H9 (cell line): Measurements from ENCODE around the gene EVC. TPM values are rescaled to one million over a fixed set of nuclear protein-coding genes. Genes with fewer than 3 reads are reported as not detected.

Experiments used
- DNase-seq: peaks from one replicate; pipeline ENCODE4 v3.0.0-alpha.2; 2017
- H2AFZ ChIP-seq: one replicate; pipeline ENCODE4 v1.6.1; 2013; ENCODE audit warnings: mild to moderate bottlenecking, low read length, control low read depth, moderate library complexity
- H2AK5ac ChIP-seq: 2 replicates; pipeline ENCODE4 v1.6.1; 2013; ENCODE audit warnings: low read length, control low read depth, mixed read lengths; ENCODE audit not compliant: insufficient read length
- H2BK120ac ChIP-seq: one replicate; pipeline ENCODE4 v1.6.1; 2013; ENCODE audit warnings: low read depth, mild to moderate bottlenecking, low read length, control low read depth, inconsistent platforms; ENCODE audit not compliant: poor library complexity, severe bottlenecking
- H2BK12ac ChIP-seq: 2 replicates; pipeline ENCODE4 v1.6.1; 2013; ENCODE audit warnings: low read length, control low read depth, mixed read lengths, low read depth; ENCODE audit not compliant: insufficient read length
- H2BK15ac ChIP-seq: 2 replicates; pipeline ENCODE4 v1.6.1; 2013; ENCODE audit warnings: low read depth, low read length, control low read depth
- H2BK20ac ChIP-seq: one replicate; pipeline ENCODE4 v1.6.1; 2013; ENCODE audit warnings: low read depth, mild to moderate bottlenecking, low read length, control low read depth, inconsistent platforms; ENCODE audit not compliant: poor library complexity, severe bottlenecking
- H2BK5ac ChIP-seq: 2 replicates; pipeline ENCODE4 v1.6.1; 2013; ENCODE audit warnings: low read length, control low read depth, mixed read lengths; ENCODE audit not compliant: insufficient read length
- H3K14ac ChIP-seq: 2 replicates; pipeline ENCODE4 v1.6.1; 2013; ENCODE audit warnings: low read length, control low read depth; ENCODE audit not compliant: insufficient read depth
- H3K18ac ChIP-seq: 2 replicates; pipeline ENCODE4 v1.6.1; 2013; ENCODE audit warnings: low read depth, mild to moderate bottlenecking, mixed read lengths, low read length, control low read depth; ENCODE audit not compliant: insufficient read length
- H3K23ac ChIP-seq: 2 replicates; pipeline ENCODE4 v1.6.1; 2013; ENCODE audit warnings: low read length, control low read depth, mixed read lengths, low read depth; ENCODE audit not compliant: insufficient read length
- H3K23me2 ChIP-seq: 2 replicates; pipeline ENCODE4 v1.6.1; 2013; ENCODE audit warnings: low read depth, mild to moderate bottlenecking, mixed read lengths, low read length, control low read depth; ENCODE audit not compliant: insufficient read length, poor library complexity, severe bottlenecking
- H3K27ac ChIP-seq: 2 replicates; pipeline ENCODE4 v1.5.1; 2013; ENCODE audit warnings: low read length, control low read depth, mixed read lengths, low read depth; ENCODE audit not compliant: insufficient read length
- H3K27me3 ChIP-seq: 2 replicates; pipeline ENCODE4 v1.6.1; 2013; ENCODE audit warnings: low read length, control low read depth, inconsistent platforms; ENCODE audit not compliant: insufficient read depth
- H3K4ac ChIP-seq: 2 replicates; pipeline ENCODE4 v1.6.1; 2013; ENCODE audit warnings: low read depth, mild to moderate bottlenecking, control low read depth, inconsistent platforms, low read length, moderate library complexity
- H3K4me1 ChIP-seq: 2 replicates; pipeline ENCODE4 v1.6.1; 2013; ENCODE audit warnings: low read length, control low read depth, inconsistent platforms; ENCODE audit not compliant: insufficient read depth
- H3K4me2 ChIP-seq: 2 replicates; pipeline ENCODE4 v1.6.1; 2013; ENCODE audit warnings: low read length, control low read depth, mixed read lengths; ENCODE audit not compliant: insufficient read length, insufficient read depth
- H3K56ac ChIP-seq: 2 replicates; pipeline ENCODE4 v1.6.1; 2013; ENCODE audit warnings: low read depth, mild to moderate bottlenecking, mixed read lengths, low read length, control low read depth; ENCODE audit not compliant: insufficient read length
- H3K79me1 ChIP-seq: 2 replicates; pipeline ENCODE4 v1.6.1; 2013; ENCODE audit warnings: low read depth, mild to moderate bottlenecking, moderate library complexity, low read length, control low read depth, inconsistent platforms; ENCODE audit not compliant: insufficient read depth, poor library complexity, severe bottlenecking
- H3K79me2 ChIP-seq: 2 replicates; pipeline ENCODE4 v1.6.1; 2013; ENCODE audit warnings: low read length, control low read depth, inconsistent platforms; ENCODE audit not compliant: insufficient read depth
- H3K9ac ChIP-seq: 2 replicates; pipeline ENCODE4 v1.6.1; 2013; ENCODE audit warnings: low read length, control low read depth, mixed read lengths; ENCODE audit not compliant: insufficient read length; ENCODE audit errors: extremely low read depth
- H3K9me3 ChIP-seq: one replicate; pipeline ENCODE4 v1.6.1; 2013; ENCODE audit warnings: low read depth, low read length, inconsistent platforms; ENCODE audit not compliant: control insufficient read depth
- H3T11ph ChIP-seq: one replicate; pipeline ENCODE4 v1.6.1; 2013; ENCODE audit warnings: mild to moderate bottlenecking, low read length, control low read depth, inconsistent platforms
- H4K20me1 ChIP-seq: one replicate; pipeline ENCODE4 v1.6.1; 2013; ENCODE audit not compliant: control insufficient read depth, insufficient read length, insufficient read depth
- H4K5ac ChIP-seq: 2 replicates; pipeline ENCODE4 v1.6.1; 2013; ENCODE audit warnings: low read depth, mild to moderate bottlenecking, mixed read lengths, low read length, control low read depth; ENCODE audit not compliant: insufficient read length
- H4K8ac ChIP-seq: replicated peaks from 2 replicates; pipeline ENCODE4 v1.6.1; 2013; ENCODE audit warnings: low read length, control low read depth, mixed read lengths, low read depth; ENCODE audit not compliant: insufficient read length
- H4K91ac ChIP-seq: 2 replicates; pipeline ENCODE4 v1.6.1; 2013; ENCODE audit warnings: low read depth, mild to moderate bottlenecking, moderate library complexity, mixed read lengths, low read length, control low read depth; ENCODE audit not compliant: insufficient read length
- H3K27ac Mint-ChIP-seq, 3 experiments: 2 replicates in 2 of 3; 3 replicates in 1 of 3; pipeline ENCODE4 v1.8.0; 2020 to 2021; ENCODE audit warnings: mixed read lengths in 3 of 3, mild to moderate bottlenecking in 1 of 3, moderate library complexity in 1 of 3
- H3K27me3 Mint-ChIP-seq: 2 replicates; pipeline ENCODE4 v1.8.0; 2021; ENCODE audit warnings: low read depth, mild to moderate bottlenecking, moderate library complexity, mixed read lengths
- H3K36me3 Mint-ChIP-seq, 3 experiments: 2 replicates in 2 of 3; 3 replicates in 1 of 3; pipeline ENCODE4 v1.8.0; 2020 to 2021; ENCODE audit warnings: low read depth in 3 of 3, mixed read lengths in 3 of 3; ENCODE audit not compliant: insufficient read depth in 1 of 3
- H3K4me1 Mint-ChIP-seq, 2 experiments: 2 replicates each; pipeline ENCODE4 v1.8.0; 2020; ENCODE audit warnings: mixed read lengths in 2 of 2
- H3K4me3 Mint-ChIP-seq, 2 experiments: 2 replicates in 1 of 2; 3 replicates in 1 of 2; pipeline ENCODE4 v1.8.0; 2020 to 2021; ENCODE audit warnings: mild to moderate bottlenecking in 2 of 2, mixed read lengths in 2 of 2, moderate library complexity in 1 of 2
- H3K9me3 Mint-ChIP-seq, 2 experiments: 2 replicates in 1 of 2; 3 replicates in 1 of 2; pipeline ENCODE4 v1.8.0; 2020; ENCODE audit warnings: mild to moderate bottlenecking in 2 of 2, mixed read lengths in 2 of 2, moderate library complexity in 1 of 2
- CTCF ChIP-seq: fragments of 200-600 bp; sonication (generic); conservative IDR thresholded peaks from 3 replicates; pipeline ENCODE4 v1.8.0; 2021; ENCODE audit warnings: antibody characterized with exemption, mild to moderate bottlenecking
- WGBS: extraction: QIAGEN DNeasy Blood & Tissue Kit; methylation state at CpG from one replicate; pipeline ENCODE4 v1.1.7; 2013; ENCODE audit warnings: missing lambda C conversion rate, low lambda C conversion rate, mixed read lengths; ENCODE audit not compliant: insufficient read length; ENCODE audit errors: extremely low coverage; 5-methylcytosine and 5-hydroxymethylcytosine counted together
- total RNA-seq: library from RNA; stranded (reverse); gene quantifications from 2 replicates; pipeline ENCODE4 v1.2.1, GENCODE V29; 2021

EVC gene
- total RNA-seq, 1 experiment from 2014 or later = 10.1 TPM

- WGBS = no CpG with 5 or more reads among the region's 30 CpGs
- no peaks in the 10 kb centered on the region for H3K27me3 ChIP-seq
- H3T11ph ChIP-seq = no peak overlapping the region
- no peak overlapping the region for H2AFZ ChIP-seq
- Mint-ChIP-seq H3K27me3 (no peaks in the 10 kb centered on the region; the same call in none of the 2 replicates), H3K4me1 (0 out of 4 replicates have a peak, but pooled peaks cover 0 to 4% of the 10 kb centered on the region in 2 experiments), H3K9me3 (no peaks in the 10 kb centered on the region), H3K36me3 (peaks cover 12 to 46% (median 29%) of the 10 kb centered on the region in 3 experiments), H3K4me3 (no peak overlapping the region), H3K27ac (peak overlapping the region; percentile 19 to 91 (median 85); a peak in 3 of 7 replicates)
- H2BK12ac ChIP-seq = no peak overlapping the region
- H3K27ac ChIP-seq = no peak overlapping the region
- H3K14ac ChIP-seq = no peak overlapping the region
- no peak overlapping the region for H4K91ac ChIP-seq
- no peaks in the 10 kb centered on the region for H3K79me1 ChIP-seq
- H3K56ac ChIP-seq = no peak overlapping the region
- H2AK5ac ChIP-seq = no peak overlapping the region
- H3K79me2 ChIP-seq = no peaks in the 10 kb centered on the region
- H3K4ac ChIP-seq = no peak overlapping the region
- H2BK5ac ChIP-seq = no peak overlapping the region
- no peak overlapping the region for H2BK15ac ChIP-seq
- H3K9ac ChIP-seq = no peak overlapping the region
- H4K5ac ChIP-seq = no peak overlapping the region
- H2BK120ac ChIP-seq = no peak overlapping the region
- no peaks in the 10 kb centered on the region; the same call in 1 of the 2 replicates for H3K4me1 ChIP-seq
- H3K4me2 ChIP-seq = no peak overlapping the region
- no peak for DNase-seq
- no peak overlapping the region for H2BK20ac ChIP-seq
- no peaks in the 10 kb centered on the region for H3K23me2 ChIP-seq
- no peak overlapping the region for H3K23ac ChIP-seq
- H4K20me1 ChIP-seq = no peaks in the 10 kb centered on the region
- H3K18ac ChIP-seq = no peak overlapping the region
- no peaks in the 10 kb centered on the region for H3K9me3 ChIP-seq
- no peak overlapping the region for H4K8ac ChIP-seq
- TF ChIP-seq CTCF = no peak
Observed at GRCh38 chr4:5730993-5731990, 20.3 kb downstream of the EVC start.
